A549 (cell line): ENCODE measurements around the gene MCM10.

Experiments used
- BHLHE40 ChIP-seq: IDR thresholded peaks from 2 replicates; pipeline ENCODE4 v1.6.1; 2012; ENCODE audit warnings: low read depth, low read length, inconsistent platforms
- CTCF ChIP-seq: fragments of >200 bp; sonication (Bioruptor Twin); formaldehyde crosslinking; IDR thresholded peaks from 3 replicates; pipeline ENCODE4 v1.5.1; 2016
- ELK1 ChIP-seq: fragments of 150-350 bp; IDR thresholded peaks from 2 replicates; pipeline ENCODE4 v1.6.1; 2014; ENCODE audit warnings: low read depth, mild to moderate bottlenecking, low read length
- EP300 ChIP-seq, 2 experiments: fragments of >200 bp; sonication (Bioruptor Twin); formaldehyde crosslinking; IDR thresholded peaks; 2 replicates in 1 of 2; 3 replicates in 1 of 2; pipeline ENCODE4 v1.6.1; 2016 to 2017
- HEYL ChIP-seq: fragments of 250-450 bp; sonication (Bioruptor Pico); IDR thresholded peaks from 2 replicates; pipeline ENCODE4 v1.8.0; 2021; ENCODE audit warnings: mild to moderate bottlenecking, moderate library complexity
- POLR2A ChIP-seq: IDR thresholded peaks from 2 replicates; pipeline ENCODE4 v1.6.1; 2012; ENCODE audit warnings: mild to moderate bottlenecking, low read length
- RAD21 ChIP-seq, 2 experiments: fragments of >200 bp in 1 of 2; sonication (Bioruptor Twin) in 1 of 2; formaldehyde crosslinking in 1 of 2; IDR thresholded peaks in 1 of 2; conservative IDR thresholded peaks in 1 of 2; 2 replicates in 1 of 2; 3 replicates in 1 of 2; pipeline ENCODE4 v1.6.1; 2012 to 2018; ENCODE audit warnings: inconsistent platforms in 1 of 2
- RFX5 ChIP-seq: fragments of 450-650 bp; IDR thresholded peaks from 2 replicates; pipeline ENCODE4 v1.7.1; 2014; ENCODE audit warnings: antibody characterized with exemption, mild to moderate bottlenecking, moderate library complexity
- USF2 ChIP-seq: fragments of 450-650 bp; IDR thresholded peaks from 2 replicates; pipeline ENCODE4 v1.6.1; 2014; ENCODE audit warnings: antibody characterized with exemption

- TF ChIP-seq CTCF: no peak
- TF ChIP-seq POLR2A: no peak
- no peak for TF ChIP-seq HEYL (CRISPR knock-in tag)
- no peak for TF ChIP-seq ELK1
- no peak for TF ChIP-seq USF2
- TF ChIP-seq BHLHE40: no peak
- TF ChIP-seq RAD21 (conservative IDR thresholded peaks at IDR 0.05 in 1 of 2, IDR thresholded peaks at IDR 0.05 in 1 of 2): no peak
- no peak for TF ChIP-seq RFX5
- no peak for TF ChIP-seq EP300 (IDR thresholded peaks at IDR 0.05)
These were observed 60.2 kb downstream of the MCM10 start for GRCh38 chr10:13221572-13221971.
